Measurements from ENCODE around the gene KCNIP3. TPM values are rescaled to one million over a fixed set of nuclear protein-coding genes. Genes with fewer than 3 reads are reported as not detected.

The KCNIP3 gene
- total RNA-seq, 1 donor from 2014 or later = 3.0 TPM

DNA sequence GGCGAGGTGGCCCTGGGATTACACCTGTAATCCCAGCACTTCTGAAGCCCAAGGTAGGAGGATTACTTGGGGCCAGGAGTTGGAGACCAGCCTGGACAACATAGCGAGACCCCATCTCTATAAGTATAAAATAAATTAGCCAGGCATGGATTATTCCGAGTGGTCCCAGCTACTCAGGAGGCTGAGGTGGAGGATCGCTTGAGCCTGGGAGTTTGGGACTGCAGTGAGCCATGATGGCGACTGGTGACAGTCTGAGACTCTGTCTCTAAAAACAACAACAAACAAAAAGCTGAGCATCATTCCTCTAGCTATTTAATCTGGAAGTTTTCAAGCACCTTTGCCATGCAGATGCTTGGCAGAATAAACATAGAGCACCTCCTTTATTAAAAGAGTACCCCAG is 83.6 kb downstream of the KCNIP3 start:
- Histone ChIP-seq H3K4me1 (no peaks in the 10 kb centered on the region), H3K9me3 (no peaks in the 10 kb centered on the region), H3K27ac (no peak overlapping the region), H3K4me3 (no peak overlapping the region), H3K27me3 (no peaks in the 10 kb centered on the region), H3K36me3 (no peaks in the 10 kb centered on the region)
- TF ChIP-seq, protein P1, sequence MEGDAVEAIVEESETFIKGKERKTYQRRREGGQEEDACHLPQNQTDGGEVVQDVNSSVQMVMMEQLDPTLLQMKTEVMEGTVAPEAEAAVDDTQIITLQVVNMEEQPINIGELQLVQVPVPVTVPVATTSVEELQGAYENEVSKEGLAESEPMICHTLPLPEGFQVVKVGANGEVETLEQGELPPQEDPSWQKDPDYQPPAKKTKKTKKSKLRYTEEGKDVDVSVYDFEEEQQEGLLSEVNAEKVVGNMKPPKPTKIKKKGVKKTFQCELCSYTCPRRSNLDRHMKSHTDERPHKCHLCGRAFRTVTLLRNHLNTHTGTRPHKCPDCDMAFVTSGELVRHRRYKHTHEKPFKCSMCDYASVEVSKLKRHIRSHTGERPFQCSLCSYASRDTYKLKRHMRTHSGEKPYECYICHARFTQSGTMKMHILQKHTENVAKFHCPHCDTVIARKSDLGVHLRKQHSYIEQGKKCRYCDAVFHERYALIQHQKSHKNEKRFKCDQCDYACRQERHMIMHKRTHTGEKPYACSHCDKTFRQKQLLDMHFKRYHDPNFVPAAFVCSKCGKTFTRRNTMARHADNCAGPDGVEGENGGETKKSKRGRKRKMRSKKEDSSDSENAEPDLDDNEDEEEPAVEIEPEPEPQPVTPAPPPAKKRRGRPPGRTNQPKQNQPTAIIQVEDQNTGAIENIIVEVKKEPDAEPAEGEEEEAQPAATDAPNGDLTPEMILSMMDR (IDR thresholded peaks at IDR 0.05) = no peak
- ATAC-seq (no peak), DNase-seq (no peak)
- intact Hi-C loops (cut with DNase I) = no loop called here

DNA sequence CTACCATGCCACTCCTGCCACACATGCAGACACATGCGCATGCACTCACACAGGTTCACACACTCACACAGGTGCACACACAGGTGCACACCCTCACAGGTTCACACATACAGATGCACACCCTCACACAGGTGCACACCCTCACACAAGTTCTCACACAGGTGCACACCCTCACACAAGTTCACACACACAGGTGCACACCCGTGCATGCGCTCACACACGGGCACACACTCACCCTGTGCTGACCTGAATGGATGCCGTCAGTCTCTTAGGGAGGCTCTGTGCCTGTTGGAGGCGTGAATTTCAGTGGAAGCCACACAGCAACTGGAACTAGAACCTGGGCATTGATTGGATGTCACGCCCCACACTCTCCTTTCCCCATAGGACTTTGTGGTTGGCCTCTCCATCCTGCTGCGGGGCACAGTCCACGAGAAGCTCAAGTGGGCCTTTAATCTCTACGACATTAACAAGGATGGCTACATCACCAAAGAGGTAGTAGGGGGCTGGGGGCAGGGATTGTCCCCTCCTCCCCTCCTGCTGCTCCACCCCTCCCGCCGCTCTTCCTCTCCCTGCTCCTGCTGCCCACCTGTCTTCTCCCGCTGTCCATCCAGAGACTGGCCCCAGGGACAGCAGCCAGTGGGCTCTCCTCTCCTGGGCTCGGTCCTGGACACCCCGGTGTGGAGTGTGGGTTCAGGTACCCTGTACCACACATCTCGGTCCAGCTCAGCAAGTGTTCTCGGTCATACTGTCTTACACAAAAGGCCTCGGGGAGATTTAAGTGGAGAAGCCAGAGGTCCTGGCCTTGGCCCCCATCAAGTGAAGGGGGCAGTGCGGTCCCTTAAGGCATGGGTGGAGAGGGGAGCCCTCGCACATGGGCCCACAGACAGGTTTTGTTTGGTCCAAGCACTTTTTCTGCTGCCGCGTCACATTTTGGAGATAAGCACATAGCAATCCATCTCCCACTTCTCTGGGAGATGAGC is 84.4 kb downstream of the KCNIP3 start:
- no peak overlapping the region for H3K27ac ChIP-seq
- H3K4me1 ChIP-seq = no peaks in the 10 kb centered on the region
- H3K36me3 ChIP-seq = no peaks in the 10 kb centered on the region
- ATAC-seq (no peak), DNase-seq (peak; percentile 23)
- H3K27me3 ChIP-seq = no peaks in the 10 kb centered on the region
- intact Hi-C loops (cut with DNase I) = no loop called here
- H3K9me3 ChIP-seq = no peaks in the 10 kb centered on the region
- TF ChIP-seq, protein P1 (IDR thresholded peaks at IDR 0.05) = no peak
- no peak overlapping the region for H3K4me3 ChIP-seq

DNA sequence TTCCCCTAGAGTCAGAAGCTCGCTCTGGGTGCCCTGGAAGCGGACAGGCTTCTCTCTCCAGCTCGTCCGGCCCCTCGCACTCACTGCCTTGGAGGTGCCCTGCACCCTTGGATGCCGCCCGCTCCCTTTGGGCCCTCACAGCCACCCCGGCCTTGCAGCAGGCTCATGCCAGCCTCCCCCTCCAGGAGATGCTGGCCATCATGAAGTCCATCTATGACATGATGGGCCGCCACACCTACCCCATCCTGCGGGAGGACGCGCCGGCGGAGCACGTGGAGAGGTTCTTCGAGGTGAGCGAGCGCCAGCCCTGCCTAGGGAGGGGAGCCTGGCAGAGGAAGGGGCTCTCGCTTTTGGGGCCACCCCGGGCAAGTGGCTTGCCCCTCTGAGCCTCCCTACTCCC is 85.0 kb downstream of the KCNIP3 start:
- Histone ChIP-seq H3K4me3 (no peak overlapping the region), H3K27me3 (no peaks in the 10 kb centered on the region), H3K9me3 (no peaks in the 10 kb centered on the region), H3K4me1 (no peaks in the 10 kb centered on the region), H3K27ac (no peak overlapping the region), H3K36me3 (no peaks in the 10 kb centered on the region)
- TF ChIP-seq, protein P1 (IDR thresholded peaks at IDR 0.05) = no peak
- peak; percentile 63 for DNase-seq
- intact Hi-C loops (cut with DNase I) = no loop called here
- ATAC-seq = no peak

DNA sequence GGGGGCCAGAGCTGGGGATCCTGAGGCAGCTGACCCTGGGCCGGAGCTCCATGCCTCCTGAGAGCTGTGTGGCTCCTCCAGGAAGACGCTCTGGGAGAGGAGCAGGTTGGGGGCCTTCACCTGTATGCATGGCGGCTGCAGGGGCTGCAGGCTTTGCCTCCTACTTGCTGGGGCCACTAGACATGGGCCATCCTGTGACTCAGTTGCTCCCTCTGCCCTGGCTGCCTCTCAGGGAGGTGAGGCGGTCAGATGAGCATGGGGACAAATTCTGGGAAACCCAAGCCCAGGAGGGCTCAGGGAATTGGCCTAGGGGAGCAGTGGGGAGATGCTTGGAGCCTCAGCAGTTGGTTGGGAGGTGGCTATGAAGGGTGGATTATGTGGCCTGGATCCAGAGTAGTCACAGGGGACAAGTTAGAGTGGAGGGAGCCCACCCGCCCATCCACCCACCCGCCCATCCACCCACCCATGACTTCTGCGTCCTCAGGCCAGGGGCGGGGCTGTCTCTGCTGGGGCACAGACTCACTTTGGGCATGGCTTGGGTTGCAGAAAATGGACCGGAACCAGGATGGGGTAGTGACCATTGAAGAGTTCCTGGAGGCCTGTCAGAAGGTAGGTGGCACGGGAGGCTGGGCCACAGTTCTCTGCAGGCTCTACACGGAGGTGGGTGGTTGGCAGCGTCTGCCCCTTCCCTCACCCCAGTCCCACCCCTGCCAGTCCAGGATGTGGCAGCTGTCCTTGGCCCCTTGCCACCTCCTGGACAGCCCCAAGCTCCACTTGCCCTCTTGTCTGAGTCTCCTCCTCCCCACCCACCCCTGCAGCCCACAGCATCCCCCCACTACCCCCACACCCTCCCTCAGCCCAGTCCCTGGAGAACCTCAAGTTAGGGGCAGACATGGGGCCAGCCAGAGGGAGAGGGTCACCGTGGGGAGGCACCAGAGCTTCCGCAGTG is 85.8 kb downstream of the KCNIP3 start:
- intact Hi-C loops (cut with DNase I) = no loop called here
- H3K9me3 ChIP-seq = no peaks in the 10 kb centered on the region
- TF ChIP-seq, protein P1 (IDR thresholded peaks at IDR 0.05) = no peak
- H3K4me3 ChIP-seq = no peak overlapping the region
- peak; percentile 54 for DNase-seq
- H3K27ac ChIP-seq = no peak overlapping the region
- no peaks in the 10 kb centered on the region for H3K36me3 ChIP-seq
- no peaks in the 10 kb centered on the region for H3K4me1 ChIP-seq
- no peak for ATAC-seq
- no peaks in the 10 kb centered on the region for H3K27me3 ChIP-seq

DNA sequence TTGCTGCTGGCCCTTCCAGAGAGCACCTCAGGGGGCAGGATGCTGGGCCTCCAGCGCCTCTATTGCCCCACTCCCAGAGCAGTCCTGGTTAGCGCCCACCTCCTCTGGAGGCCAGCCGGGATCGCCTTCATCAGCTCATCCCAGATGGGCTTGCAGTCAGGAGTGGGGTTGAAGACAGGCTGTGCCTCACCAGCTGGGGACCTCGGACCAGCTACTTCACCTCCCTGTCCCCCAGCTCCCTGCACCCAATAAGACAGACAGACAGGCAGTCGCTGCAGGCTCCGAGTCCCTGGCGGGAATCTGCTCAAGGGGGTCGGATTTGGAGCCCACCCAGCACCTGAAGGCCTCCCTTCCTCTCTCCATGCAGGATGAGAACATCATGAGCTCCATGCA is 86.5 kb downstream of the KCNIP3 start:
- Histone ChIP-seq H3K9me3 (no peaks in the 10 kb centered on the region), H3K27me3 (no peaks in the 10 kb centered on the region), H3K36me3 (no peaks in the 10 kb centered on the region), H3K4me1 (no peaks in the 10 kb centered on the region), H3K27ac (no peak overlapping the region), H3K4me3 (no peak overlapping the region)
- TF ChIP-seq, protein P1 (IDR thresholded peaks at IDR 0.05) = no peak
- intact Hi-C loops (cut with DNase I) = no loop called here
- ATAC-seq (no peak), DNase-seq (no peak)
